Stimulated activated CD8-positive, alpha-beta memory T cell treated with anti-CD3 and anti-CD28 coated beads, Interleukin-12 subunit alpha, Interleukin-12 subunit beta, amount 100 ng/mL, for 24 hours (primary cell): ENCODE results near the gene RBM43.
"Not testable (repeated sequence)": the region's sequence is repeated elsewhere in the genome, so short reads cannot be mapped to it uniquely, and the experiment has no call there.

Source experiments
- DNase-seq: peaks from one replicate; pipeline ENCODE4 v3.0.0-alpha.2; 2020; ENCODE audit errors: extremely low read depth

Gene RBM43

GRCh38 chr2:151261231-151261976, at the start of gene RBM43:
RBM43 (minus strand) TSS chr2:151261863; CDS start chr2:151261727, 136 bp downstream.
- peak; percentile 49 for DNase-seq

GRCh38 chr2:151310313-151310712, 48.6 kb upstream of the RBM43 start:
- DNase-seq = not testable (repeated sequence)

- no peak for DNase-seq
Observed at GRCh38 chr2:151306621-151307020, 45.0 kb upstream of the RBM43 start.

GRCh38 chr2:151305129-151305691, 43.5 kb upstream of the RBM43 start:
- no peak for DNase-seq

- no peak for DNase-seq
Observed at GRCh38 chr2:151302879-151303278, 41.2 kb upstream of the RBM43 start.

GRCh38 chr2:151302404-151302803, 40.7 kb upstream of the RBM43 start:
- no peak for DNase-seq

- no peak for DNase-seq
Observed at GRCh38 chr2:151299920-151300539, 38.4 kb upstream of the RBM43 start.

GRCh38 chr2:151297882-151298281, 36.2 kb upstream of the RBM43 start:
- DNase-seq = no peak

GRCh38 chr2:151295926-151296325, 34.3 kb upstream of the RBM43 start:
- not testable (repeated sequence) for DNase-seq

GRCh38 chr2:151292546-151292945, 30.9 kb upstream of the RBM43 start:
- DNase-seq = no peak

- DNase-seq = no peak
Observed at GRCh38 chr2:151292141-151292540, 30.5 kb upstream of the RBM43 start.

GRCh38 chr2:151291224-151291623, 29.6 kb upstream of the RBM43 start:
- no peak for DNase-seq

- no peak for DNase-seq
Observed at GRCh38 chr2:151289972-151290866, 28.6 kb upstream of the RBM43 start.

GRCh38 chr2:151287513-151288250, 26.0 kb upstream of the RBM43 start:
- no peak for DNase-seq

GRCh38 chr2:151282401-151282800, 20.7 kb upstream of the RBM43 start:
- no peak for DNase-seq

GRCh38 chr2:151280271-151280670, 18.6 kb upstream of the RBM43 start:
- no peak for DNase-seq

- no peak for DNase-seq
Observed at GRCh38 chr2:151278487-151278886, 16.8 kb upstream of the RBM43 start.

GRCh38 chr2:151277067-151277466, 15.4 kb upstream of the RBM43 start:
- DNase-seq = no peak

- DNase-seq = no peak
Observed at GRCh38 chr2:151275291-151275690, 13.6 kb upstream of the RBM43 start.

GRCh38 chr2:151271824-151272223, 10.2 kb upstream of the RBM43 start:
- DNase-seq = no peak

- no peak for DNase-seq
Observed at GRCh38 chr2:151269798-151270568, 8.3 kb upstream of the RBM43 start.
